CD4-positive, CD25-positive, alpha-beta regulatory T cell (primary cell): ENCODE results near the gene PLSCR2. TPM values are rescaled to one million over a fixed set of nuclear protein-coding genes. Genes with fewer than 3 reads are reported as not detected.
"Not testable (repeated sequence)": the region's sequence is repeated elsewhere in the genome, so short reads cannot be mapped to it uniquely, and the experiment has no call there.

Experiments used
- ATAC-seq, 2 donors: fragments of 150-1000 bp; cut with Tn5 transposase; one replicate each; pipeline ENCODE4 v1.10.0; 2021; ENCODE audit warnings: low read depth in 2 of 2, moderate number of reproducible peaks in 2 of 2, moderate library complexity in 1 of 2
- DNase-seq, 3 donors: peaks; one replicate each; pipeline versions ENCODE4 v3.0.0 to v3.0.0-alpha.2; 2012 to 2022; ENCODE audit warnings: mixed read lengths in 1 of 3
- H3K27ac ChIP-seq: one replicate; pipeline ENCODE4 v1.7.0; 2013; ENCODE audit warnings: mild to moderate bottlenecking, low read length; ENCODE audit not compliant: insufficient read depth, poor library complexity, severe bottlenecking
- H3K27me3 ChIP-seq: one replicate; pipeline ENCODE4 v1.7.0; 2013; ENCODE audit warnings: low read length; ENCODE audit not compliant: control insufficient read depth, insufficient read depth
- H3K36me3 ChIP-seq: one replicate; pipeline ENCODE4 v1.7.0; 2013; ENCODE audit warnings: mild to moderate bottlenecking, low read length, moderate library complexity; ENCODE audit not compliant: control insufficient read depth, insufficient read depth
- H3K4me1 ChIP-seq: 2 replicates; pipeline ENCODE4 v1.7.0; 2013; ENCODE audit warnings: mild to moderate bottlenecking, low read length; ENCODE audit not compliant: insufficient read depth, control insufficient read depth, poor library complexity, severe bottlenecking
- H3K4me3 ChIP-seq: one replicate; pipeline ENCODE4 v1.7.0; 2013; ENCODE audit warnings: low read depth, mild to moderate bottlenecking, low read length, moderate library complexity
- H3K9me3 ChIP-seq, 2 experiments: 1 replicate in 1 of 2; 2 replicates in 1 of 2; pipeline ENCODE4 v1.7.0; 2013; ENCODE audit warnings: low read length in 2 of 2, mild to moderate bottlenecking in 1 of 2, moderate library complexity in 1 of 2; ENCODE audit not compliant: control insufficient read depth in 2 of 2
- H3K27ac Mint-ChIP-seq, 3 donors: one replicate each; pipeline ENCODE4 v1.8.0; 2020 to 2022; ENCODE audit warnings: mild to moderate bottlenecking in 3 of 3, mixed read lengths in 3 of 3, moderate library complexity in 2 of 3
- H3K27me3 Mint-ChIP-seq: one replicate; pipeline ENCODE4 v1.8.0; 2022; ENCODE audit warnings: mild to moderate bottlenecking, mixed read lengths
- H3K36me3 Mint-ChIP-seq: one replicate; pipeline ENCODE4 v1.8.0; 2020; ENCODE audit warnings: mixed read lengths
- H3K4me1 Mint-ChIP-seq, 4 donors: one replicate each; pipeline ENCODE4 v1.8.0; 2020 to 2022; ENCODE audit warnings: mixed read lengths in 4 of 4, mild to moderate bottlenecking in 1 of 4
- H3K4me3 Mint-ChIP-seq, 4 donors: one replicate each; pipeline ENCODE4 v1.8.0; 2020 to 2022; ENCODE audit warnings: mild to moderate bottlenecking in 4 of 4, mixed read lengths in 4 of 4, moderate library complexity in 3 of 4
- H3K9me3 Mint-ChIP-seq, 7 donors: one replicate each; pipeline ENCODE4 v1.8.0; 2020 to 2022; ENCODE audit warnings: mixed read lengths in 7 of 7, mild to moderate bottlenecking in 3 of 7, moderate library complexity in 2 of 7
- polyA plus RNA-seq, 4 donors: library from polyadenylated mRNA; unstranded; fragments of 300-500 nt; fragmentation: Illumina TruSeq; gene quantifications; one replicate each; pipeline ENCODE4 v1.2.3, GENCODE V29; 2021
- total RNA-seq: library from RNA; stranded (reverse); gene quantifications from one replicate; pipeline ENCODE4 v1.2.3, GENCODE V29; 2022

Gene PLSCR2
- total and polyA plus RNA-seq, 5 donors from 2014 or later, result 0.76 TPM; not detected in 4

DNA sequence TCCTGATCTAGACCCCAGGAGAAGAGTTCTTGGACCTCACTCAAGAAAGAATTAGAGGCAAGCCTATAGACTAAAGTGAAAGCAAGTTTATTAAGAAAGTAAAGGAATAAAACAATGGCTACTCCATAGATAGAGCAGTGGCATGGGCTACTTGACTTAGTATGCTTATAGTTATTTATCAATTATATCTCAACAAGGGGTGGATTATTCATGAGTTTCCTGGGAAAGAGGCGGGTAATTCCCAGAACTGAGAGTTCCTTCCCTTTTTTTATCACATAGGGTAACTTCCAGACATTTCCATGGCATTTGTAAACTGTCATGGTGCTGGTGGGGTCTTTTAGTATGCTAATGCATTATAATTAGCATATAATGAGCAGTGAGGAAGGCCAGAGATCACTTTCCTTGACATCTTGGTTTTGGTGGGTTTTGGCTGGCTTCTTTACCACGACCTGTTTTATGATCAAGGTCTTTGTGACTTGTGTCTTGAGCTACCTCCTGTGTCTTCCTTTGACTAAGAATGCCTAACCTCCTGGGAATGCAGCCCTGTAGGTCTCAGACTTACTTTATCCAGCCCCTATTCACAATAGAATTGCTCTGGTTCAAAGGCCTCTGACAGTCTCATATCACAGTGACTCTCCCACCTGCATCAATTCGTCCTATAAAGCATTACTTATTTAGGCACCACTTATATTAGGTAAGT is 35.3 kb upstream of the PLSCR2 start:
- Histone ChIP-seq H3K27me3 (no peaks in the 10 kb centered on the region), H3K4me1 (no peaks in the 10 kb centered on the region), H3K4me3 (no peak overlapping the region), H3K36me3 (no peaks in the 10 kb centered on the region), H3K9me3 (no peaks in the 10 kb centered on the region), H3K27ac (no peak overlapping the region)
- peaks cover 0 to 2% (median 0%) of the 10 kb centered on the region in 4 donors for H3K4me1 Mint-ChIP-seq
- H3K27ac Mint-ChIP-seq, result no peak overlapping the region
- no peak for DNase-seq
- peaks cover 4% of the 10 kb centered on the region for H3K27me3 Mint-ChIP-seq
- no peaks in the 10 kb centered on the region for H3K36me3 Mint-ChIP-seq
- no peaks in the 10 kb centered on the region for H3K9me3 Mint-ChIP-seq
- ATAC-seq, result no peak
- no peak overlapping the region for H3K4me3 Mint-ChIP-seq

DNA sequence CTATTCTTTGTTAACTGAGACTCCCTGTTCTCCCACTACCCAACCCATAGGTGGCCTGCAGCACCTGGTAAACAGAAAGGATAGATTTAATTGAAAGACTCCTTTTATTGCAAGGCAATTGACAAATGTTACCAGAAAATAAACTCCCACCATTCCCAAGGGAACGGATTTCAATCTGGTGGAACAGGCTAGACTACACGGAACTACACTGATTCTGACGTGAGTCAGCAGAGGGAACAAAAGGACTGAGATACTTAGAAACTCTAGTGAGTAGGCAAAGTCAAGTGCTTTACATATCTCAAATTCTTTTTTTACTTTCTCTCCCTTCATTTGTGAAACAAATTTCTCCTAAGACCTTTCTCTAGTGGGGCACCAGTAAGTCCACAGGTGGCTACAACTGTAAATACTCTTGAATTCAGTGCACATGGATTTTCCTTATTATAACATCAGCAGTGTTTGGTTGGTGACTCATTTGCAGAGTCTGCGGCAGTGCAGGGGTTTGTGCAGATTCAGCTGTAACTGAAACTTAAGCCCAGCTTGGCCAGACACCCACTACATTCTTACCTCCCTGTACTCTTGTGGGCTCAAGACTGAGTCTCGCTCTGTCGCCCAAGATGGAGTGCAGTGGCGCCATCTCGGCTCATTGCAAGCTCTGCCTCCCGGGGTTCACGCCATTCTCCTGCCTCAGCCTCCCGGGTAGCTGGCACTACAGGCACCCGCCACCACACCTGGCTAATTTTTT is 34.3 kb upstream of the PLSCR2 start:
- H3K4me1 ChIP-seq, result no peaks in the 10 kb centered on the region
- Mint-ChIP-seq H3K4me1 (peaks cover 0 to 2% (median 0%) of the 10 kb centered on the region in 4 donors), H3K36me3 (no peaks in the 10 kb centered on the region), H3K27ac (peak overlapping the region in 1 of 3 donors; percentile 6), H3K9me3 (no peaks in the 10 kb centered on the region), H3K4me3 (no peak overlapping the region), H3K27me3 (peaks cover 4% of the 10 kb centered on the region)
- ATAC-seq (no peak), DNase-seq (no peak)
- no peak overlapping the region for H3K27ac ChIP-seq
- no peak overlapping the region for H3K4me3 ChIP-seq
- no peaks in the 10 kb centered on the region for H3K36me3 ChIP-seq
- no peaks in the 10 kb centered on the region for H3K9me3 ChIP-seq
- H3K27me3 ChIP-seq, result no peaks in the 10 kb centered on the region

DNA sequence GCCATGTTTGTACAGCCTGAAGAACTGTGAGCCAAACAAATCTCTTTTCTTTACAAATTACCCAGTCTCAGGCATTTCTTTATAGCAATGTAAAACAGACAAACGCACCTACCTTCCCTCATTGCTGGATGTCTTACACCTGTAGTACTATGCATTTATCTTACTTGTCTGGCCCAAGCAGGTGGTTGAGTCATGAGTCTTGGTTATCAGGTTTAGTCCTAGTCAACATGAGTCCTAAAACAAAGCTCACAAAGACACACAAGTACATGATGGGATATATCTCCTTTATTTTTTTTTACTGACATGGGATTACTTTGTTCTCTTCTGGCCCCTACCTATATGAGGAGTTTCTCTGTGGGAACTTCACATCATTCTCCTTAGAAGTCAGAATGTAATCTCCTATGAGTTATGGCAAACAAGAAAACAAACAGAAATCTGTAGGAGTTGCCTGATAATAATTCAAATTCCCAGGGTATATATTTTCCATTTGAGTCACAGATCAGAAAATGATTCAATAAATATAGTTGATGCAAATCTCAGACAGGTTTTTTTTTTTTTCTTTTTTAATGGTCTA is 33.6 kb upstream of the PLSCR2 start:
- no peak overlapping the region for H3K27ac ChIP-seq
- H3K4me1 ChIP-seq, result peaks cover 4% of the 10 kb centered on the region
- H3K4me3 Mint-ChIP-seq, result no peak overlapping the region
- no peaks in the 10 kb centered on the region for H3K36me3 ChIP-seq
- H3K27me3 ChIP-seq, result no peaks in the 10 kb centered on the region
- DNase-seq (no peak), ATAC-seq (no peak)
- H3K36me3 Mint-ChIP-seq, result no peaks in the 10 kb centered on the region
- no peak overlapping the region for H3K27ac Mint-ChIP-seq
- no peak overlapping the region for H3K4me3 ChIP-seq
- peaks cover 4% of the 10 kb centered on the region for H3K27me3 Mint-ChIP-seq
- peaks cover 0 to 2% (median 0%) of the 10 kb centered on the region in 7 donors for H3K9me3 Mint-ChIP-seq
- H3K4me1 Mint-ChIP-seq, result peaks cover 0 to 6% (median 2%) of the 10 kb centered on the region in 4 donors
- H3K9me3 ChIP-seq, result no peaks in the 10 kb centered on the region

DNA sequence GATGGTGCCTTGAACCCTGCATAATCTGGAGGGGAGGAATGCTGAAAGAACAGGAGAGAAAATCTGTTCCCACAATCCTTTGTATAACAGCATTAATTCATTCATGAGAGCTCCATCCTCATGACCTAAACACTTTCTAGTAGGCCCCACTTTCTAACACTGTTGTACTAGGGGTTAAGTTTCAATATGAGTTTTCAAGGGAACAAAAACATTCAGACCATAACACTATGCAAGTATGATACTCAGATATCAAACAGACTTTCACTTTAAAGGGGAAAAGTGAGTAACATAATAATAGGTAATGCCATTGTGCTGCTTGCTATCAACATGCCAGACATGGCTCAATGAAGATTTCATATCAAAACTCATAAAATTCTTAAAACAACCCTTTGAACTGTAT is 32.4 kb upstream of the PLSCR2 start:
- Mint-ChIP-seq H3K27ac (no peak overlapping the region), H3K9me3 (peaks cover 0 to 4% (median 0%) of the 10 kb centered on the region in 7 donors), H3K4me1 (peaks cover 0 to 7% (median 2%) of the 10 kb centered on the region in 4 donors), H3K4me3 (no peak overlapping the region), H3K27me3 (peaks cover 4% of the 10 kb centered on the region), H3K36me3 (no peaks in the 10 kb centered on the region)
- H3K36me3 ChIP-seq, result no peaks in the 10 kb centered on the region
- no peak overlapping the region for H3K27ac ChIP-seq
- no peak overlapping the region for H3K4me3 ChIP-seq
- peaks cover 5% of the 10 kb centered on the region for H3K4me1 ChIP-seq
- H3K27me3 ChIP-seq, result no peaks in the 10 kb centered on the region
- DNase-seq (no peak), ATAC-seq (no peak)
- H3K9me3 ChIP-seq, result no peaks in the 10 kb centered on the region

DNA sequence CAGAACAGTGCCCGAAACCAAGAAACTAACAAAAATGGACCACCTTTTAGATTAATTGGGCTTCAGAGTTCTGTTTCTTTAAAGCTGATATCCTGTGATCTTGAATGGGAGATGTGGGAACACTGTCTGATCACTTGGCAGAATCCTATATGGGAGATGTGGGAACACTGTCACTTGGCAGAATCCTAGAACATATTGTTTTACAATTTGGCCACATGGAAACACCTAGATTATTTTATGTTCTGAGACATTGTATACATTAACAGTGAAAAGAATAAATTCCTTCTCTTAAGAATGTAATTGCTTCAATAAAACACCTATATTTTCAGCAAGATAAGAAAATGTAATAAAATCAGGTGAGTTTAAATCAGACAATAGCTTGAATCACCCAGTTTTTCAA is 30.3 kb upstream of the PLSCR2 start:
- Histone ChIP-seq H3K27ac (no peak overlapping the region), H3K4me3 (no peak overlapping the region), H3K4me1 (peaks cover 5% of the 10 kb centered on the region), H3K27me3 (no peaks in the 10 kb centered on the region), H3K36me3 (no peaks in the 10 kb centered on the region), H3K9me3 (no peaks in the 10 kb centered on the region)
- peaks cover 0 to 4% (median 2%) of the 10 kb centered on the region in 7 donors for H3K9me3 Mint-ChIP-seq
- no peak for DNase-seq
- peaks cover 8% of the 10 kb centered on the region for H3K27me3 Mint-ChIP-seq
- H3K27ac Mint-ChIP-seq, result no peak overlapping the region
- no peak for ATAC-seq
- H3K36me3 Mint-ChIP-seq, result no peaks in the 10 kb centered on the region
- no peak overlapping the region for H3K4me3 Mint-ChIP-seq
- H3K4me1 Mint-ChIP-seq, result peaks cover 0 to 7% (median 1%) of the 10 kb centered on the region in 4 donors

DNA sequence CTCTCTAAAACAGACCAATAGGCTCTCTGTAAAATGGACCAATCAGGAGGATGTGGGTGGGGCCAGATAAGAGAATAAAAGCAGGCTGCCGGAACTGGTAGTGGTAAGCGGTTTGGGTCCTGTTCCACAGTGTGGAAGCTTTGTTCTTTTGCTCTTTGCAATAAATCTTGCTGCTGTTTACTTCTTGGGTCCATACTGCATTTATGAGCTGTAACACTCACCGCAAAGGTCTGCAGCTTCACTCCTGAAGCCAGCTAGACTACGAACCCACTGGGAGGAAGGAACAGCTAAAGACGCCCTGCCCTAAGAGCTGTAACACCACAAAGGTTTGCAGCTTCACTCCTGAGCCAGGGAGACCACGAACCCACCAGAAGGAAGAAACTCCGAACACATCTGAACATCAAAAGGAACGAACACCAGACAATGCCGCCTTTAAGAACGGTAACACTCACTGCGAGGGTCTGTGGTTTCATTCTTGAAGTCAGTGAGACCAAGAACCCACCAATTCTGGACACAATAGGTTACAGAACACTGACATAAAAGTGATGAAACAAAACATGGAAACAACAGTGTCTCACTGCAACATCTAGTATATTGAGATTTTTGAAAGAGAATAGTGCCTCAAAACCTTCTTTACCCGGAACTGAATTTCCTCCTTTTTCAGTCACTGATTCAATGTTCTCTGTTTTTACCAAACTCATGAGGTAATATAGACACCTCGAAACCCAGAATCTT is 28.8 kb upstream of the PLSCR2 start:
- Histone ChIP-seq H3K27ac (no peak overlapping the region), H3K4me3 (no peak overlapping the region), H3K27me3 (no peaks in the 10 kb centered on the region), H3K36me3 (no peaks in the 10 kb centered on the region), H3K9me3 (no peaks in the 10 kb centered on the region), H3K4me1 (peaks cover 5% of the 10 kb centered on the region)
- Mint-ChIP-seq H3K27ac (peak overlapping the region in 1 of 3 donors; percentile 46), H3K4me1 (peaks cover 0 to 7% (median 1%) of the 10 kb centered on the region in 4 donors), H3K27me3 (peaks cover 14% of the 10 kb centered on the region), H3K4me3 (peak overlapping the region in 2 of 4 donors; percentile 64 to 78), H3K9me3 (peaks cover 0 to 6% (median 3%) of the 10 kb centered on the region in 7 donors), H3K36me3 (no peaks in the 10 kb centered on the region)
- ATAC-seq, result peak in 1 of 2 donors; percentile 44
- peak in 2 of 3 donors; percentile 22 to 39 for DNase-seq

DNA sequence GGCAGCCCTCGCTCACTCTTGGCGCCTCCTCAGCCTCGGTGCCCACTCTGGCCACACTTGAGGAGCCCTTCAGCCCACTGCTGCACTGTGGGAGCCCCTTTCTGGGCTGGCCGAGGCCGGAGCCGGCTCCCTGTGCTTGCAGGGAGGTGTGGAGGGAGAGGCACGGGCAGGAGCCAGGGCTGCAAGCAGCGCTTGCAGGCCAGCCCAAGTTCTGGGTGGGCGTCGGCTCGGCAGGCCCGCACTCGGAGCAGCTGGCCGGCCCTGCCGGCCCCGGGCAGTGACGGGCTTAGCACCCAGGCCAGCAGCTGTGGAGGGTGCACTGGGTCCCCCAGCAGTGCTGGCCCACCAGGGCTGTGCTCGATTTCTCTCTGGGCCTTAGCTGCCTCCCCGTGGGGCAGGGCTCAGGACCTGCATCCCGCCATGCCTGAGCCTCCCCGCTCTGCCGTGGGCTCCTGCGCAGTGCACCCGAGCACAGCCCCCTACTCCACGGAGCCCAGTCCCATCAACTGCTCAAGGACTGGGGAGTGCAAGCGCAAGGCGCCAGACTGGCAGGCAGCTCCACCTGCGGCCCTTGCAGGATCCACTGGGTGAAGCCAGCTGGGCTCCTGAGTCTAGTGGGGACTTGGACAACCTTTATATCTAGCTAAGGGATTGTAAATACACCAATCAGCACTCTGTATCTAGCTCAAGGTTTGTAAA is 27.9 kb upstream of the PLSCR2 start:
- not testable (repeated sequence) for H3K27ac ChIP-seq
- peaks cover 14% of the 10 kb centered on the region for H3K27me3 Mint-ChIP-seq

More for the DNA sequence above, 27.9 kb upstream of the PLSCR2 start:
- not testable (repeated sequence) for H3K9me3 Mint-ChIP-seq, H3K4me3 ChIP-seq, DNase-seq, H3K27me3 ChIP-seq, H3K36me3 Mint-ChIP-seq, H3K4me1 ChIP-seq, H3K4me3 Mint-ChIP-seq, ATAC-seq, H3K36me3 ChIP-seq, H3K4me1 Mint-ChIP-seq, H3K27ac Mint-ChIP-seq, H3K9me3 ChIP-seq
